Endodermal cell (in vitro differentiated cells): ENCODE measurements around the gene TTC8. TPM values are rescaled to one million over a fixed set of nuclear protein-coding genes. Genes with fewer than 3 reads are reported as not detected.

Source experiments
- DNase-seq: peaks from one replicate; pipeline ENCODE4 v3.0.0-alpha.2; 2017
- H3K27ac ChIP-seq: 2 replicates; pipeline ENCODE4 v1.5.1; 2013; ENCODE audit warnings: mild to moderate bottlenecking, low read depth, low read length, moderate library complexity
- H3K27me3 ChIP-seq: 2 replicates; pipeline ENCODE4 v1.6.1; 2013; ENCODE audit warnings: mild to moderate bottlenecking, low read length, moderate library complexity; ENCODE audit not compliant: insufficient read depth, control insufficient read depth, poor library complexity, severe bottlenecking
- H3K36me3 ChIP-seq: 2 replicates; pipeline ENCODE4 v1.7.0; 2013; ENCODE audit warnings: mild to moderate bottlenecking, low read length, moderate library complexity; ENCODE audit not compliant: control insufficient read depth, insufficient read depth
- H3K4me1 ChIP-seq: one replicate; pipeline ENCODE4 v1.7.0; 2013; ENCODE audit warnings: low read length; ENCODE audit not compliant: control insufficient read depth, insufficient read depth
- H3K4me3 ChIP-seq: 2 replicates; pipeline ENCODE4 v1.5.1; 2013; ENCODE audit warnings: mild to moderate bottlenecking, low read length, moderate library complexity
- H3K9ac ChIP-seq: 2 replicates; pipeline ENCODE4 v1.6.1; 2013; ENCODE audit warnings: mild to moderate bottlenecking, low read length, moderate library complexity; ENCODE audit not compliant: poor library complexity, severe bottlenecking; ENCODE audit errors: extremely low read depth
- H3K9me3 ChIP-seq: 2 replicates; pipeline ENCODE4 v1.6.1; 2013; ENCODE audit warnings: mild to moderate bottlenecking, low read length, moderate library complexity; ENCODE audit not compliant: control insufficient read depth
- H3K27ac Mint-ChIP-seq: 2 replicates; pipeline ENCODE4 v1.8.0; 2020; ENCODE audit warnings: mixed read lengths
- H3K27me3 Mint-ChIP-seq: 2 replicates; pipeline ENCODE4 v1.8.0; 2021; ENCODE audit warnings: mild to moderate bottlenecking, mixed read lengths; ENCODE audit not compliant: insufficient read depth
- H3K36me3 Mint-ChIP-seq: 2 replicates; pipeline ENCODE4 v1.8.0; 2020; ENCODE audit warnings: low read depth, mixed read lengths
- H3K4me1 Mint-ChIP-seq: 2 replicates; pipeline ENCODE4 v1.8.0; 2020; ENCODE audit warnings: mixed read lengths
- H3K4me3 Mint-ChIP-seq: 2 replicates; pipeline ENCODE4 v1.8.0; 2020; ENCODE audit warnings: mild to moderate bottlenecking, moderate library complexity, mixed read lengths
- H3K9me3 Mint-ChIP-seq: 2 replicates; pipeline ENCODE4 v1.8.0; 2020; ENCODE audit warnings: mild to moderate bottlenecking, mixed read lengths
- WGBS, 2 experiments: methylation state at CpG; one replicate each; pipeline versions ENCODE4 v1.1.5 to v1.1.7; 2013; ENCODE audit warnings: missing lambda C conversion rate in 2 of 2, mixed read lengths in 1 of 2; ENCODE audit not compliant: insufficient coverage in 1 of 2, insufficient read length in 1 of 2; 5-methylcytosine and 5-hydroxymethylcytosine counted together
- total RNA-seq, 2 donors: library from RNA; stranded (reverse); fragmentation: NEBNext Ultra II Directional in 1 of 2; extraction: Animal tissue kit (Norgen Biotek cat#: 25700) in 1 of 2; gene quantifications; 2 replicates in 1 of 2; 3 replicates in 1 of 2; pipeline ENCODE4 v1.2.1, GENCODE V29; 2021
- TF ChIP-seq, protein P1 (sequence below): fragments of 200-600 bp; sonication (generic); conservative IDR thresholded peaks from 2 replicates; pipeline ENCODE4 v1.5.0; 2021; ENCODE audit warnings: antibody characterized with exemption, mild to moderate bottlenecking

Gene TTC8
- total RNA-seq, 2 donors from 2014 or later, result 25.6 to 33.4 TPM

DNA sequence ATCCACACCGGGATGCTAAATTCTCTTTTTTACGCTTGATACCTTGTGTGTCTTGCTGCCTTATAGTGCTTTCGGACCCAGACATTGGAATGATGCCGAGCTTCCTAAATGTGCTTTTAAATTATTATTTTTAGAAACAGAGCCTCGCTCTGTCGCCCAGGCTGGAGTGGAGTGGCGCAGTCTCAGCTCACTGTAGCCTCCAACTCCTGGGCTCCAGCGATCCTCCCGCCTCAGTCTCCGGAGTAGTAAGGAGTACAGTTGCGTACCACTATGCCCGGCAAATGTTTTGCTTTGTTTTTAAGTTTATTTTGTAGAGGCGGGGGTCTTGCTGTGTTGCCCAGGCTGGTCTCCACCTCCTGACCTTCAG is 31.2 kb upstream of the TTC8 start:
- no peaks in the 10 kb centered on the region for H3K9me3 Mint-ChIP-seq
- H3K4me3 ChIP-seq, result peak overlapping the region; percentile 87
- no peaks in the 10 kb centered on the region for H3K36me3 ChIP-seq
- peak overlapping the region; percentile 52 for H3K27ac Mint-ChIP-seq
- H3K36me3 Mint-ChIP-seq, result no peaks in the 10 kb centered on the region
- peaks cover 63% of the 10 kb centered on the region for H3K27me3 Mint-ChIP-seq
- H3K4me1 Mint-ChIP-seq, result peaks cover 3% of the 10 kb centered on the region
- no peaks in the 10 kb centered on the region for H3K4me1 ChIP-seq
- H3K9me3 ChIP-seq, result no peaks in the 10 kb centered on the region
- 66 to 74% methylated on average over 10 to 13 of the region's 13 CpGs for WGBS, 2 experiments
- TF ChIP-seq, protein P1, sequence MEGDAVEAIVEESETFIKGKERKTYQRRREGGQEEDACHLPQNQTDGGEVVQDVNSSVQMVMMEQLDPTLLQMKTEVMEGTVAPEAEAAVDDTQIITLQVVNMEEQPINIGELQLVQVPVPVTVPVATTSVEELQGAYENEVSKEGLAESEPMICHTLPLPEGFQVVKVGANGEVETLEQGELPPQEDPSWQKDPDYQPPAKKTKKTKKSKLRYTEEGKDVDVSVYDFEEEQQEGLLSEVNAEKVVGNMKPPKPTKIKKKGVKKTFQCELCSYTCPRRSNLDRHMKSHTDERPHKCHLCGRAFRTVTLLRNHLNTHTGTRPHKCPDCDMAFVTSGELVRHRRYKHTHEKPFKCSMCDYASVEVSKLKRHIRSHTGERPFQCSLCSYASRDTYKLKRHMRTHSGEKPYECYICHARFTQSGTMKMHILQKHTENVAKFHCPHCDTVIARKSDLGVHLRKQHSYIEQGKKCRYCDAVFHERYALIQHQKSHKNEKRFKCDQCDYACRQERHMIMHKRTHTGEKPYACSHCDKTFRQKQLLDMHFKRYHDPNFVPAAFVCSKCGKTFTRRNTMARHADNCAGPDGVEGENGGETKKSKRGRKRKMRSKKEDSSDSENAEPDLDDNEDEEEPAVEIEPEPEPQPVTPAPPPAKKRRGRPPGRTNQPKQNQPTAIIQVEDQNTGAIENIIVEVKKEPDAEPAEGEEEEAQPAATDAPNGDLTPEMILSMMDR, result peak; percentile 11
- H3K27me3 ChIP-seq, result peaks cover 53% of the 10 kb centered on the region
- DNase-seq, result no peak
- no peak overlapping the region for H3K27ac ChIP-seq
- H3K4me3 Mint-ChIP-seq, result peak overlapping the region; percentile 69
- H3K9ac ChIP-seq, result peak overlapping the region; percentile 23

DNA sequence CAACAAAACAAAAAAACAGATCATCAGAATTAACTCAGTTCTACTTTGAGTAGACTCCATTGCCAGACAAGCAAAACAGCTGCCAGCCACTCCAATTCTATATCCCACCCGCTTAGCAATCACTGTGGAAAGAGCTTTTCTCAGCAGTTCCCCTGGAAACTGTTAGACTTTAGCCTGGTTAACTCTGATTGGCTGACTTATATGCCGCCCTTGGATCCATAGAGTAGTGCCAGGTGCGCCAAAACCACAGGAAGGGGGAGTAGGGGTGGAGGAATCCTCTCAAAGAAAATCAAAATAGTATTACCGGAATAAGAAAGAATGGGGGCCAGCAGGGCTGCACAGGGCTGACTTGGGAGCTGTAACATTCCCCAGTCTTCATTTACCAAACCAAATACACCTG is 26.3 kb upstream of the TTC8 start:
- no peak overlapping the region for H3K27ac ChIP-seq

DNA sequence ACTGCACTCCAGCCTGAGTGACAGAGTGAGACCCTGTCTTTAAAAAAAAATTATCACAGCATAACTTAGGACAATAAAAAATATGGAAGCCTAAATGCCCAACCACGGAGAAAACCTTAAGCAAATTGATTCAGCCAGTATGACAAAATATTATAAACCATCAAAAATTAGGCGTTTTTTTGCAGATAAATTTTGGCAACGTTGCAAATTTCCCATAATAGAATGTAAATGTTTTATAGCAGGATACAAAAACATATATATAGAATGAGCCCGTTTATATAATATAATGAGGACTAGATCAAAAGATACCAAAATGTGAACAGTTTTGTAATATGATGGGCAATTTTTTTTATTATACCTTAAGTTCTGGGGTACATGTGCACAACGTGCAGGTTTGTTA is 24.9 kb upstream of the TTC8 start:
- Mint-ChIP-seq H3K36me3 (no peaks in the 10 kb centered on the region), H3K4me3 (no peak overlapping the region), H3K4me1 (no peaks in the 10 kb centered on the region), H3K9me3 (peaks cover 10% of the 10 kb centered on the region), H3K27ac (no peak overlapping the region), H3K27me3 (peaks cover 20% of the 10 kb centered on the region)
- no peaks in the 10 kb centered on the region for H3K27me3 ChIP-seq
- 94% methylated on average over 2 of the region's 5 CpGs; no CpG with 5 or more reads in 1 of the 2 experiments for WGBS, 2 experiments
- H3K9me3 ChIP-seq, result peaks cover 6% of the 10 kb centered on the region
- H3K36me3 ChIP-seq, result no peaks in the 10 kb centered on the region
- H3K4me1 ChIP-seq, result no peaks in the 10 kb centered on the region
- H3K4me3 ChIP-seq, result no peak overlapping the region
- DNase-seq, result no peak
- TF ChIP-seq, protein P1, result no peak
- no peak overlapping the region for H3K9ac ChIP-seq
- H3K27ac ChIP-seq, result no peak overlapping the region

More for the DNA sequence above, 26.3 kb upstream of the TTC8 start:
- Mint-ChIP-seq H3K27me3 (peaks cover 33% of the 10 kb centered on the region), H3K9me3 (peaks cover 4% of the 10 kb centered on the region), H3K27ac (no peak overlapping the region), H3K4me3 (no peak overlapping the region), H3K4me1 (no peaks in the 10 kb centered on the region), H3K36me3 (no peaks in the 10 kb centered on the region)
- Histone ChIP-seq H3K27me3 (peaks cover 12% of the 10 kb centered on the region), H3K9ac (no peak overlapping the region), H3K9me3 (no peaks in the 10 kb centered on the region), H3K4me1 (no peaks in the 10 kb centered on the region), H3K4me3 (no peak overlapping the region), H3K36me3 (no peaks in the 10 kb centered on the region)
- TF ChIP-seq, protein P1, result no peak
- no peak for DNase-seq
- WGBS, 2 experiments, result 79 to 83% methylated on average over 1 to 4 of the region's 4 CpGs
